Tibial nerve (tissue), 4 donors: Measurements from ENCODE around the gene CALY.

ENCODE experiments used
- CTCF ChIP-seq, 5 experiments: fragments of 200-600 bp in 3 of 5; fragments of 450-650 bp in 2 of 5; sonication (generic) in 3 of 5; IDR thresholded peaks; one replicate each; pipeline ENCODE4 v1.5.1; 2016 to 2019; ENCODE audit warnings: antibody characterized with exemption in 5 of 5, mild to moderate bottlenecking in 3 of 5, moderate library complexity in 2 of 5
- EP300 ChIP-seq, 2 donors: sonication (generic); formaldehyde crosslinking; IDR thresholded peaks; one replicate each; pipeline ENCODE4 v1.6.1; 2017; ENCODE audit warnings: antibody characterized with exemption in 2 of 2, mild to moderate bottlenecking in 1 of 2
- POLR2A ChIP-seq, 2 donors: fragments of 450-650 bp; IDR thresholded peaks; one replicate each; pipeline ENCODE4 v1.6.1; 2017; ENCODE audit warnings: antibody characterized with exemption in 2 of 2, mild to moderate bottlenecking in 2 of 2, moderate library complexity in 2 of 2

GRCh38 chr10:133312769-133313145, 23.9 kb downstream of the CALY start:
- TF ChIP-seq CTCF (IDR thresholded peaks at IDR 0.05) = no peak
- no peak for TF ChIP-seq EP300 (IDR thresholded peaks at IDR 0.05)
- TF ChIP-seq POLR2A (IDR thresholded peaks at IDR 0.05) = no peak
